ENCODE data around the gene CERKL.
"Not testable (repeated sequence)": the region's sequence is repeated elsewhere in the genome, so short reads cannot be mapped to it uniquely, and the experiment has no call there.

Gene CERKL
- total RNA-seq = 0 to 0.80 (median 0.29) reads per million in 4 donors

- DNase-seq = peak in 1 of 5 donors; percentile 20
These were observed at the start of gene CERKL for GRCh38 chr2:181656450-181657291. CERKL (minus strand) TSS chr2:181657105; CDS start chr2:181657006, 99 bp downstream.

- DNase-seq = not testable (repeated sequence)
These were observed 45.6 kb upstream of the CERKL start for GRCh38 chr2:181702519-181702918.

GRCh38 chr2:181698223-181698622, 41.3 kb upstream of the CERKL start:
- no peak for DNase-seq

GRCh38 chr2:181697571-181697970, 40.7 kb upstream of the CERKL start:
- DNase-seq = no peak

GRCh38 chr2:181697126-181697525, 40.2 kb upstream of the CERKL start:
- no peak for DNase-seq

- no peak for DNase-seq
These were observed 37.4 kb upstream of the CERKL start for GRCh38 chr2:181694271-181694670.

- DNase-seq = no peak
These were observed 34.0 kb upstream of the CERKL start for GRCh38 chr2:181690860-181691259.

- DNase-seq = no peak
These were observed 29.8 kb upstream of the CERKL start for GRCh38 chr2:181686576-181687185.

- DNase-seq = no peak
These were observed 28.3 kb upstream of the CERKL start for GRCh38 chr2:181685150-181685688.

GRCh38 chr2:181684454-181685149, 27.7 kb upstream of the CERKL start:
- DNase-seq = no peak

GRCh38 chr2:181683518-181684453, 26.9 kb upstream of the CERKL start:
- no peak for DNase-seq

GRCh38 chr2:181682795-181683517, 26.1 kb upstream of the CERKL start:
- DNase-seq = no peak

- DNase-seq = no peak
These were observed 25.3 kb upstream of the CERKL start for GRCh38 chr2:181682026-181682789.

- DNase-seq = no peak
These were observed 24.3 kb upstream of the CERKL start for GRCh38 chr2:181680937-181681811.

- no peak for DNase-seq
These were observed 23.4 kb upstream of the CERKL start, which contains the start of gene NEUROD1 for GRCh38 chr2:181680055-181680936. NEUROD1 (minus strand) TSS chr2:181680517; CDS start chr2:181678860, 1,657 bp downstream.

GRCh38 chr2:181679544-181679979, 22.7 kb upstream of the CERKL start:
- DNase-seq = no peak

- DNase-seq = no peak
These were observed 22.1 kb upstream of the CERKL start for GRCh38 chr2:181678861-181679543.

Measured in T-helper 1 cell (primary cell).